K562 (cell line): ENCODE data around the gene KCNK10. TPM values are rescaled to one million over a fixed set of nuclear protein-coding genes. Genes with fewer than 3 reads are reported as not detected.

Source experiments
- ATAC-seq: fragments of 200-7000 bp; cut with Tn5 transposase; 3 replicates; pipeline ENCODE4 v1.9.1; 2020; ENCODE audit warnings: moderate library complexity
- BruUV-seq: library from RNA; stranded (reverse); fragments of 400-500 nt; replicated peaks from 2 replicates; lab custom pipeline; 2021; lab: Mats Ljungman, UMichigan
- CTCF ChIA-PET: fragments of 300-600 bp; formaldehyde crosslinking; extraction: SDS; loops from one replicate; lab custom pipeline; 2021; ENCODE audit warnings: low intra/inter-chr PET ratio; lab: Yijun Ruan, JAX
- POLR2A ChIA-PET: fragments of 300-600, 350-650 bp; sonication (Branson Sonifier 250); formaldehyde crosslinking; extraction: SDS; loops from one replicate; lab custom pipeline; 2021; ENCODE audit warnings: antibody characterized with exemption, inconsistent platforms; lab: Yijun Ruan, JAX
- DNase-seq, 4 experiments: peaks; one replicate each; pipeline versions ENCODE4 v3.0.0 to v3.0.0-alpha.2; 2011 to 2018; ENCODE audit warnings: low spot score in 3 of 4, mixed read lengths in 3 of 4; ENCODE audit errors: extremely low read depth in 1 of 4
- FAIRE-seq: peaks from 2 replicates; lab custom pipeline; 2011; peaks lifted over from hg19 to GRCh38; lab: Jason Lieb, UNC
- H2AFZ ChIP-seq: 2 replicates; pipeline ENCODE4 v1.6.0; 2011; ENCODE audit warnings: low read depth, low read length, control low read depth, inconsistent platforms
- H3K27ac ChIP-seq: fragments of 200-600 bp; 3 replicates; pipeline ENCODE4 v1.8.0; 2011; ENCODE audit warnings: low read depth, mild to moderate bottlenecking, control low read depth, inconsistent platforms, low read length, moderate library complexity, mixed read lengths; ENCODE audit errors: extremely low read depth
- H3K27me3 ChIP-seq, 2 experiments: fragments of 300-600 bp in 1 of 2; 2 replicates in 1 of 2; 3 replicates in 1 of 2; pipeline versions ENCODE4 v1.6.0 to v1.8.0; 2011; ENCODE audit warnings: inconsistent platforms in 2 of 2, low read length in 2 of 2, mild to moderate bottlenecking in 1 of 2, mixed read lengths in 1 of 2, moderate library complexity in 1 of 2; ENCODE audit not compliant: control insufficient read depth in 2 of 2, insufficient read depth in 2 of 2
- H3K36me3 ChIP-seq: fragments of 300-600 bp; 3 replicates; pipeline ENCODE4 v1.8.0; 2011; ENCODE audit warnings: mild to moderate bottlenecking, low read length, inconsistent platforms; ENCODE audit not compliant: control insufficient read depth, insufficient read depth
- H3K4me1 ChIP-seq, 2 experiments: fragments of 200-600 bp in 1 of 2; replicated peaks in 1 of 2; 2 replicates in 1 of 2; 3 replicates in 1 of 2; pipeline versions ENCODE4 v1.5.1 to v1.8.0; 2011; ENCODE audit warnings: inconsistent platforms in 2 of 2, low read length in 2 of 2, mild to moderate bottlenecking in 1 of 2, mixed read lengths in 1 of 2, moderate library complexity in 1 of 2; ENCODE audit not compliant: control insufficient read depth in 2 of 2, insufficient read depth in 2 of 2
- H3K4me2 ChIP-seq: 2 replicates; pipeline ENCODE4 v1.6.1; 2011; ENCODE audit warnings: low read length, control low read depth, inconsistent platforms, mixed read lengths; ENCODE audit not compliant: insufficient read depth
- H3K4me3 ChIP-seq: fragments of 200-600 bp; sonication (generic), shearing (Covaris generic); 2 replicates; pipeline ENCODE4 v1.5.1; 2016; ENCODE audit warnings: control low read depth, inconsistent platforms
- H3K79me2 ChIP-seq: fragments of 200-600 bp; 3 replicates; pipeline ENCODE4 v1.8.0; 2011; ENCODE audit warnings: low read length, inconsistent platforms; ENCODE audit not compliant: control insufficient read depth, insufficient read depth
- H3K9ac ChIP-seq, 2 experiments: 2 replicates each; pipeline versions ENCODE4 v1.6.0 to v1.6.1; 2011; ENCODE audit warnings: low read depth in 2 of 2, low read length in 2 of 2, control low read depth in 1 of 2, inconsistent platforms in 1 of 2, mild to moderate bottlenecking in 1 of 2, mixed read lengths in 1 of 2; ENCODE audit not compliant: insufficient read depth in 1 of 2
- H3K9me1 ChIP-seq: one replicate; pipeline ENCODE4 v1.6.0; 2011; ENCODE audit warnings: inconsistent platforms, mild to moderate bottlenecking, low read length, moderate library complexity; ENCODE audit not compliant: control insufficient read depth, insufficient read depth
- H3K9me3 ChIP-seq: replicated peaks from 2 replicates; pipeline ENCODE4 v1.5.1; 2011; ENCODE audit warnings: low read depth, low read length, inconsistent platforms; ENCODE audit not compliant: control insufficient read depth, insufficient read depth
- H4K20me1 ChIP-seq: replicated peaks from 2 replicates; pipeline ENCODE4 v1.6.1; 2011; ENCODE audit warnings: low read length, inconsistent platforms, mixed read lengths; ENCODE audit not compliant: control insufficient read depth, insufficient read depth
- MCM3 ChIP-seq: fragments of 450-650 bp; IDR thresholded peaks from 2 replicates; pipeline ENCODE4 v1.6.1; 2016
- PREB ChIP-seq: sonication (generic); formaldehyde crosslinking; IDR thresholded peaks from 2 replicates; pipeline ENCODE4 v1.8.1; 2023; ENCODE audit warnings: mild to moderate bottlenecking, missing genetic modification reagents
- ZNF395 ChIP-seq: fragments of 200-800 bp; sonication (Bioruptor generic); IDR thresholded peaks from 2 replicates; pipeline ENCODE4 v1.6.1; 2017; ENCODE audit warnings: missing genetic modification characterization, missing compliant biosample characterization
- WGBS: fragments of 100-300 bp; shearing (Covaris generic); methylation state at CpG from one replicate; pipeline ENCODE4 v1.1.6; 2016; ENCODE audit warnings: low coverage, mixed read lengths; ENCODE audit not compliant: insufficient coverage; ENCODE audit errors: missing lambda C conversion rate; 5-methylcytosine and 5-hydroxymethylcytosine counted together
- in situ Hi-C: fragments of 300-500 bp; cut with MboI; formaldehyde crosslinking; loops from 4 replicates; pipeline ENCODE4 v1.15.0; 2018; ENCODE audit warnings: inconsistent platforms, mixed read lengths
- intact Hi-C: fragments of 100-400 bp; cut with micrococcal nuclease; formaldehyde crosslinking; loops from 2 replicates; pipeline ENCODE4 v1.14.2; 2022
- polyA plus RNA-seq, 8 experiments: library from polyadenylated mRNA; depleted of rRNA in 4 of 8; stranded (reverse) in 5 of 8; unstranded in 3 of 8; fragments of >200 nt; fragmentation: Nextera tagmentation in 2 of 8; fragmentation: Illumina TruSeq in 1 of 8; extraction: Ambion mirVana in 2 of 8; extraction: Trizol in 1 of 8; gene quantifications; 2 replicates each; pipeline versions ENCODE4 v1.2.1 to v1.2.3, GENCODE V29; 2011 to 2014; ENCODE audit warnings: inconsistent platforms in 1 of 8, missing spikeins in 1 of 8
- total RNA-seq, 7 experiments: library from RNA; depleted of rRNA in 6 of 7; stranded (reverse); fragments of >200 nt in 6 of 7; fragmentation: Illumina TruSeq in 2 of 7; extraction: Trizol in 2 of 7; gene quantifications; 2 replicates each; pipeline versions ENCODE4 v1.2.1 to v1.2.3, GENCODE V29; 2011 to 2021; ENCODE audit warnings: low replicate concordance in 1 of 7

The KCNK10 gene
- total and polyA plus RNA-seq, 9 of the 15 experiments (the other 6 are each of a cell fraction or from before 2014, with no cell fraction given), result not detected

- TF ChIP-seq ZNF395 (CRISPR knock-in tag), result no peak
- TF ChIP-seq MCM3, result no peak
- no peak for TF ChIP-seq PREB (CRISPR knock-in tag)
- no peaks in the 10 kb centered on the region; a peak in 1 of 5 replicates for H3K4me1 ChIP-seq
- H3K4me2 ChIP-seq, result no peak overlapping the region
- H3K4me3 ChIP-seq, result no peak overlapping the region
- intact Hi-C loops, result no loop called here
- H2AFZ ChIP-seq, result no peak overlapping the region
- BruUV-seq, result no TSS peak
- H3K9me3 ChIP-seq, result no peaks in the 10 kb centered on the region
- ChIA-PET CTCF (no interaction called here), POLR2A (interaction anchor here (0.7 kb wide), 1 partner anchor 131 kb away, joined by 3 read pairs; no protein-coding TSS in a partner anchor)
- H3K27ac ChIP-seq, result no peak overlapping the region
- H3K79me2 ChIP-seq, result no peaks in the 10 kb centered on the region
- FAIRE-seq (no peak), ATAC-seq (no peak), DNase-seq (no peak)
- no peaks in the 10 kb centered on the region for H3K36me3 ChIP-seq
- 0% methylated on average over 4 of the region's 4 CpGs for WGBS
- in situ Hi-C loops, result no loop called here
- no peaks in the 10 kb centered on the region for H3K9me1 ChIP-seq
- H4K20me1 ChIP-seq, result no peaks in the 10 kb centered on the region
- no peak overlapping the region for H3K9ac ChIP-seq
- H3K27me3 ChIP-seq, result peaks cover 0 to 5% of the 10 kb centered on the region in 2 experiments; a peak in 1 of 5 replicates
Observed at GRCh38 chr14:88249266-88249665, 73.8 kb downstream of the KCNK10 start.
